K562 (cell line): ENCODE measurements around the gene BEND6. TPM values are rescaled to one million over a fixed set of nuclear protein-coding genes. Genes with fewer than 3 reads are reported as not detected.

ENCODE experiments used
- ATAC-seq: fragments of 200-7000 bp; cut with Tn5 transposase; 3 replicates; pipeline ENCODE4 v1.9.1; 2020; ENCODE audit warnings: moderate library complexity
- BruUV-seq: library from RNA; stranded (reverse); fragments of 400-500 nt; replicated peaks from 2 replicates; lab custom pipeline; 2021; lab: Mats Ljungman, UMichigan
- CTCF ChIA-PET: fragments of 300-600 bp; formaldehyde crosslinking; extraction: SDS; loops from one replicate; lab custom pipeline; 2021; ENCODE audit warnings: low intra/inter-chr PET ratio; lab: Yijun Ruan, JAX
- POLR2A ChIA-PET: fragments of 300-600, 350-650 bp; sonication (Branson Sonifier 250); formaldehyde crosslinking; extraction: SDS; loops from one replicate; lab custom pipeline; 2021; ENCODE audit warnings: antibody characterized with exemption, inconsistent platforms; lab: Yijun Ruan, JAX
- DNase-seq, 4 experiments: peaks; one replicate each; pipeline versions ENCODE4 v3.0.0 to v3.0.0-alpha.2; 2011 to 2018; ENCODE audit warnings: low spot score in 3 of 4, mixed read lengths in 3 of 4; ENCODE audit errors: extremely low read depth in 1 of 4
- FAIRE-seq: peaks from 2 replicates; lab custom pipeline; 2011; peaks lifted over from hg19 to GRCh38; lab: Jason Lieb, UNC
- H2AFZ ChIP-seq: 2 replicates; pipeline ENCODE4 v1.6.0; 2011; ENCODE audit warnings: low read depth, low read length, control low read depth, inconsistent platforms
- H3K27ac ChIP-seq: fragments of 200-600 bp; 3 replicates; pipeline ENCODE4 v1.8.0; 2011; ENCODE audit warnings: low read depth, mild to moderate bottlenecking, control low read depth, inconsistent platforms, low read length, moderate library complexity, mixed read lengths; ENCODE audit errors: extremely low read depth
- H3K27me3 ChIP-seq, 2 experiments: fragments of 300-600 bp in 1 of 2; 2 replicates in 1 of 2; 3 replicates in 1 of 2; pipeline versions ENCODE4 v1.6.0 to v1.8.0; 2011; ENCODE audit warnings: inconsistent platforms in 2 of 2, low read length in 2 of 2, mild to moderate bottlenecking in 1 of 2, mixed read lengths in 1 of 2, moderate library complexity in 1 of 2; ENCODE audit not compliant: control insufficient read depth in 2 of 2, insufficient read depth in 2 of 2
- H3K36me3 ChIP-seq: fragments of 300-600 bp; 3 replicates; pipeline ENCODE4 v1.8.0; 2011; ENCODE audit warnings: mild to moderate bottlenecking, low read length, inconsistent platforms; ENCODE audit not compliant: control insufficient read depth, insufficient read depth
- H3K4me1 ChIP-seq, 2 experiments: fragments of 200-600 bp in 1 of 2; replicated peaks in 1 of 2; 2 replicates in 1 of 2; 3 replicates in 1 of 2; pipeline versions ENCODE4 v1.5.1 to v1.8.0; 2011; ENCODE audit warnings: inconsistent platforms in 2 of 2, low read length in 2 of 2, mild to moderate bottlenecking in 1 of 2, mixed read lengths in 1 of 2, moderate library complexity in 1 of 2; ENCODE audit not compliant: control insufficient read depth in 2 of 2, insufficient read depth in 2 of 2
- H3K4me2 ChIP-seq: 2 replicates; pipeline ENCODE4 v1.6.1; 2011; ENCODE audit warnings: low read length, control low read depth, inconsistent platforms, mixed read lengths; ENCODE audit not compliant: insufficient read depth
- H3K4me3 ChIP-seq: fragments of 200-600 bp; sonication (generic), shearing (Covaris generic); 2 replicates; pipeline ENCODE4 v1.5.1; 2016; ENCODE audit warnings: control low read depth, inconsistent platforms
- H3K79me2 ChIP-seq: fragments of 200-600 bp; 3 replicates; pipeline ENCODE4 v1.8.0; 2011; ENCODE audit warnings: low read length, inconsistent platforms; ENCODE audit not compliant: control insufficient read depth, insufficient read depth
- H3K9ac ChIP-seq, 2 experiments: 2 replicates each; pipeline versions ENCODE4 v1.6.0 to v1.6.1; 2011; ENCODE audit warnings: low read depth in 2 of 2, low read length in 2 of 2, control low read depth in 1 of 2, inconsistent platforms in 1 of 2, mild to moderate bottlenecking in 1 of 2, mixed read lengths in 1 of 2; ENCODE audit not compliant: insufficient read depth in 1 of 2
- H3K9me1 ChIP-seq: one replicate; pipeline ENCODE4 v1.6.0; 2011; ENCODE audit warnings: inconsistent platforms, mild to moderate bottlenecking, low read length, moderate library complexity; ENCODE audit not compliant: control insufficient read depth, insufficient read depth
- H3K9me3 ChIP-seq: replicated peaks from 2 replicates; pipeline ENCODE4 v1.5.1; 2011; ENCODE audit warnings: low read depth, low read length, inconsistent platforms; ENCODE audit not compliant: control insufficient read depth, insufficient read depth
- H4K20me1 ChIP-seq: replicated peaks from 2 replicates; pipeline ENCODE4 v1.6.1; 2011; ENCODE audit warnings: low read length, inconsistent platforms, mixed read lengths; ENCODE audit not compliant: control insufficient read depth, insufficient read depth
- CC2D1A ChIP-seq: fragments of 450-650 bp; IDR thresholded peaks from 2 replicates; pipeline ENCODE4 v1.6.1; 2017; ENCODE audit warnings: mild to moderate bottlenecking
- CSDE1 ChIP-seq, 2 experiments: fragments of 450-650 bp; IDR thresholded peaks; 2 replicates each; pipeline ENCODE4 v1.6.1; 2016; ENCODE audit warnings: mild to moderate bottlenecking in 1 of 2
- ZFP30 ChIP-seq: fragments of 250-450 bp; sonication (Bioruptor Pico); IDR thresholded peaks from 2 replicates; pipeline ENCODE4 v1.8.0; 2022; ENCODE audit warnings: moderate library complexity, mild to moderate bottlenecking, inconsistent platforms, borderline replicate concordance
- ZNF316 ChIP-seq: fragments of 450-650 bp; IDR thresholded peaks from 2 replicates; pipeline ENCODE4 v1.6.1; 2016
- WGBS: fragments of 100-300 bp; shearing (Covaris generic); methylation state at CpG from one replicate; pipeline ENCODE4 v1.1.6; 2016; ENCODE audit warnings: low coverage, mixed read lengths; ENCODE audit not compliant: insufficient coverage; ENCODE audit errors: missing lambda C conversion rate; 5-methylcytosine and 5-hydroxymethylcytosine counted together
- in situ Hi-C: fragments of 300-500 bp; cut with MboI; formaldehyde crosslinking; loops from 4 replicates; pipeline ENCODE4 v1.15.0; 2018; ENCODE audit warnings: inconsistent platforms, mixed read lengths
- intact Hi-C: fragments of 100-400 bp; cut with micrococcal nuclease; formaldehyde crosslinking; loops from 2 replicates; pipeline ENCODE4 v1.14.2; 2022
- polyA plus RNA-seq, 8 experiments: library from polyadenylated mRNA; depleted of rRNA in 4 of 8; stranded (reverse) in 5 of 8; unstranded in 3 of 8; fragments of >200 nt; fragmentation: Nextera tagmentation in 2 of 8; fragmentation: Illumina TruSeq in 1 of 8; extraction: Ambion mirVana in 2 of 8; extraction: Trizol in 1 of 8; gene quantifications; 2 replicates each; pipeline versions ENCODE4 v1.2.1 to v1.2.3, GENCODE V29; 2011 to 2014; ENCODE audit warnings: inconsistent platforms in 1 of 8, missing spikeins in 1 of 8
- total RNA-seq, 7 experiments: library from RNA; depleted of rRNA in 6 of 7; stranded (reverse); fragments of >200 nt in 6 of 7; fragmentation: Illumina TruSeq in 2 of 7; extraction: Trizol in 2 of 7; gene quantifications; 2 replicates each; pipeline versions ENCODE4 v1.2.1 to v1.2.3, GENCODE V29; 2011 to 2021; ENCODE audit warnings: low replicate concordance in 1 of 7

BEND6 gene
- total and polyA plus RNA-seq, 9 of the 15 experiments (the other 6 are each of a cell fraction or from before 2014, with no cell fraction given): 0.37 to 4.0 (median 1.1) TPM

DNA sequence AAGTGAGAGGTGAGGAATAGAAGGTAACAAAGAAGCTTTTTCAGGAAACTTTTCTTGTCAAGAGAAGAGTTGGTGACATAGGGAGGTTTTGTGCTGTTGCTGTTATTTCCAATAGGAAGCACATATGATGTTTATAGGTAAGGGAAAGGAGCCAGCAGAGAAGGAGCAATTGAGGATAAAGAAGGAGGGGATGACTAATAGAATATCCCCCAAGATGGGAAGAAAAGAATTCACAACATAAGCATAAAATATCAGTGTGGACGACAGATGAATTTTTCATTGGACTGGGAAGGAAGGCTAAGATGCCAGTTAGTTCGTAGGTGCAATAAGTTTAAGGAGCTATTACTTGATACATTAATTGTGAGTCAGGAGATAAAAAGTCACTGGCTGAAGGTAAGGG is 8.5 kb upstream of the BEND6 start:
- in situ Hi-C loops: no loop called here
- no peak overlapping the region for H3K27ac ChIP-seq
- H4K20me1 ChIP-seq: no peaks in the 10 kb centered on the region
- no peak overlapping the region for H2AFZ ChIP-seq
- no peaks in the 10 kb centered on the region for H3K9me1 ChIP-seq
- no peak overlapping the region for H3K4me3 ChIP-seq
- no peak overlapping the region for H3K4me2 ChIP-seq
- peaks cover 13% of the 10 kb centered on the region; the same call in 1 of the 3 replicates for H3K36me3 ChIP-seq
- peaks cover 0 to 13% of the 10 kb centered on the region in 2 experiments; a peak in 2 of 5 replicates for H3K4me1 ChIP-seq
- no peak overlapping the region for H3K9ac ChIP-seq
- TF ChIP-seq ZNF316 (peak; percentile 27; the same call in 1 of the 2 replicates), ZFP30 (CRISPR knock-in tag) (no peak)
- 66% methylated on average over 2 of the region's 2 CpGs for WGBS
- CTCF ChIA-PET: no interaction called here
- POLR2A ChIA-PET: no interaction called here
- no peaks in the 10 kb centered on the region for H3K9me3 ChIP-seq
- intact Hi-C loops: no loop called here
- ATAC-seq (no peak), FAIRE-seq (no peak), DNase-seq (no peak)
- no peaks in the 10 kb centered on the region for H3K27me3 ChIP-seq
- BruUV-seq: no TSS peak
- no peaks in the 10 kb centered on the region for H3K79me2 ChIP-seq

DNA sequence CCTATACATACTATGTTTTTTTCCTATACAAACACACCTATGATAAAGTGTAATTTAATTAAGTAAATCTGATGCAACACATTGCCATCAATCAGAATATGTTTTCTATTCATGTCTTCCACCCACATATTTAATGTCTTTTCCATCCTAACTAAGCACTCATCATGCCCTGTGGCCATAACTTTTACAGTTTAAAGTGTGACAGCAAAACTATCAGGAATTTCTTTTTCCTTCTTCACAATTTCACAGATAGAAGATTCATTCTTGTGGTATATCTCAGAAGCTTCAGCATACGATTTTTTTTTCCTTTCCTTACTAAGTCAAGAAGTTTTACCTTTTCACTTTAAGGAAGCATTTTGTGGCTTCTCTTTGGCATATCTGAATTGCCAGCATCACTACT is 7.0 kb upstream of the BEND6 start:
- no TSS peak for BruUV-seq
- POLR2A ChIA-PET: interaction anchor here (1.7 kb wide), 1 partner anchor 11 kb away, joined by 5 read pairs; no protein-coding TSS in a partner anchor
- in situ Hi-C loops: no loop called here

More for the DNA sequence above, 7.0 kb upstream of the BEND6 start:
- H3K9me3 ChIP-seq: no peaks in the 10 kb centered on the region; the same call in 1 of the 2 replicates
- peaks cover 17% of the 10 kb centered on the region; the same call in 1 of the 3 replicates for H3K36me3 ChIP-seq
- 14% methylated on average over 1 of the region's 1 CpG for WGBS
- ATAC-seq: no peak
- H3K27me3 ChIP-seq: no peaks in the 10 kb centered on the region
- H3K9me1 ChIP-seq: no peaks in the 10 kb centered on the region
- FAIRE-seq: no peak
- CTCF ChIA-PET: no interaction called here
- TF ChIP-seq CSDE1 (IDR thresholded peaks at IDR 0.05): no peak
- TF ChIP-seq CC2D1A: no peak
- no peak overlapping the region for H3K27ac ChIP-seq
- no peaks in the 10 kb centered on the region for H4K20me1 ChIP-seq
- no peak for DNase-seq
- no peak overlapping the region for H3K4me3 ChIP-seq
- H3K79me2 ChIP-seq: peaks cover 5% of the 10 kb centered on the region; the same call in 2 of the 3 replicates
- peaks cover 0 to 15% of the 10 kb centered on the region in 2 experiments; a peak in 2 of 5 replicates for H3K4me1 ChIP-seq
- intact Hi-C loops: no loop called here
- no peak overlapping the region for H3K9ac ChIP-seq
- no peak overlapping the region for H3K4me2 ChIP-seq
- H2AFZ ChIP-seq: no peak overlapping the region
